Stomach (tissue), 4 donors: ENCODE data around the gene SMURF1.

Experiments used
- EP300 ChIP-seq: sonication (generic); formaldehyde crosslinking; IDR thresholded peaks from one replicate; pipeline ENCODE4 v1.6.1; 2017; ENCODE audit warnings: antibody characterized with exemption
- POLR2A ChIP-seq, 4 donors: fragments of 450-650 bp; IDR thresholded peaks; one replicate each; pipeline ENCODE4 v1.6.1; 2016; ENCODE audit warnings: antibody characterized with exemption in 4 of 4, control low read depth in 2 of 4, mild to moderate bottlenecking in 1 of 4, moderate library complexity in 1 of 4
- POLR2AphosphoS5 ChIP-seq, 3 donors: sonication (generic); formaldehyde crosslinking; IDR thresholded peaks; one replicate each; pipeline ENCODE4 v1.6.1; 2016; ENCODE audit warnings: antibody characterized with exemption in 3 of 3
- TF ChIP-seq, protein P1 (sequence below), 7 experiments: fragments of 450-650 bp in 4 of 7; fragments of 200-600 bp in 3 of 7; sonication (generic) in 3 of 7; IDR thresholded peaks; one replicate each; pipeline ENCODE4 v1.5.1; 2016 to 2019; ENCODE audit warnings: antibody characterized with exemption in 7 of 7, control low read depth in 2 of 7, mild to moderate bottlenecking in 1 of 7

DNA sequence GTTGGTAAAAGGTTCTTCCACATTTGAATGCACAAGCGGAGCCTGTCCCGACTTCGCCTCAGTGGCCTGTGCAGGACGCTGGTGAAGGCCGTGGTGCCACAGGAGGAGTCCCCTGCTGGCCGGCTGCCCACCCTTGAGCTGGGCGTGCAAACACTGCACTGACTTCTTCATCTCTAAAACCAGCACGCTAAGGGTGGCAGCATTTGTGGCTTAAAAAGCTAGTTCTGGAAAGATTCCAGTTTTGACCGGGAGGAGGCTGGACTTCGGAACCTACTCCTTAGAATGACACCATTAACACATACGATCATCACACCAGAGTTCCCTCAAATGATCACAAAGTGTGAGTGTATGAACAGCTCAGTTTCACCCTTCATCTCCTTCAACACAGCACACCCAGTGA is 102.4 kb downstream of the SMURF1 start:
- TF ChIP-seq, protein P1, sequence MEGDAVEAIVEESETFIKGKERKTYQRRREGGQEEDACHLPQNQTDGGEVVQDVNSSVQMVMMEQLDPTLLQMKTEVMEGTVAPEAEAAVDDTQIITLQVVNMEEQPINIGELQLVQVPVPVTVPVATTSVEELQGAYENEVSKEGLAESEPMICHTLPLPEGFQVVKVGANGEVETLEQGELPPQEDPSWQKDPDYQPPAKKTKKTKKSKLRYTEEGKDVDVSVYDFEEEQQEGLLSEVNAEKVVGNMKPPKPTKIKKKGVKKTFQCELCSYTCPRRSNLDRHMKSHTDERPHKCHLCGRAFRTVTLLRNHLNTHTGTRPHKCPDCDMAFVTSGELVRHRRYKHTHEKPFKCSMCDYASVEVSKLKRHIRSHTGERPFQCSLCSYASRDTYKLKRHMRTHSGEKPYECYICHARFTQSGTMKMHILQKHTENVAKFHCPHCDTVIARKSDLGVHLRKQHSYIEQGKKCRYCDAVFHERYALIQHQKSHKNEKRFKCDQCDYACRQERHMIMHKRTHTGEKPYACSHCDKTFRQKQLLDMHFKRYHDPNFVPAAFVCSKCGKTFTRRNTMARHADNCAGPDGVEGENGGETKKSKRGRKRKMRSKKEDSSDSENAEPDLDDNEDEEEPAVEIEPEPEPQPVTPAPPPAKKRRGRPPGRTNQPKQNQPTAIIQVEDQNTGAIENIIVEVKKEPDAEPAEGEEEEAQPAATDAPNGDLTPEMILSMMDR (IDR thresholded peaks at IDR 0.05): no peak
- TF ChIP-seq POLR2A (IDR thresholded peaks at IDR 0.05) (no peak), POLR2AphosphoS5 (IDR thresholded peaks at IDR 0.05) (peak in 2 of 3 donors; percentile 8 to 18), EP300 (no peak)
